AG04450 (cell line): ENCODE measurements around the gene NLRC5. TPM values are rescaled to one million over a fixed set of nuclear protein-coding genes. Genes with fewer than 3 reads are reported as not detected.
A peak's percentile ranks its signal among the peaks of the same experiment; 100 is the strongest.

Experiments used
- CTCF ChIA-PET: fragments of 300-600, 350-600 bp; formaldehyde crosslinking; extraction: SDS; loops from one replicate; lab custom pipeline; 2022; ENCODE audit warnings: antibody characterized with exemption, inconsistent platforms; lab: Charles Lee
- POLR2A ChIA-PET: fragments of 350-600 bp; formaldehyde crosslinking; extraction: SDS; loops from one replicate; lab custom pipeline; 2021; ENCODE audit warnings: antibody characterized with exemption, inconsistent platforms; lab: Yijun Ruan, JAX
- DNase-seq: peaks from one replicate; pipeline ENCODE4 v3.0.0-alpha.2; 2011; ENCODE audit warnings: low read depth, low spot score
- H3K27ac ChIP-seq: one replicate; pipeline ENCODE4 v1.5.1; 2012; ENCODE audit warnings: low read depth, low read length, control low read depth
- H3K27me3 ChIP-seq: one replicate; pipeline ENCODE4 v1.6.0; 2012; ENCODE audit warnings: low read length; ENCODE audit not compliant: control insufficient read depth, insufficient read depth
- H3K4me3 ChIP-seq: 2 replicates; pipeline ENCODE4 v1.5.1; 2011; ENCODE audit warnings: mild to moderate bottlenecking, low read depth, low read length, control low read depth
- H3K9me3 ChIP-seq: 2 replicates; pipeline ENCODE4 v1.5.1; 2012; ENCODE audit warnings: low read length; ENCODE audit not compliant: control insufficient read depth, insufficient read depth
- CTCF ChIP-seq: IDR thresholded peaks from 2 replicates; pipeline ENCODE4 v1.5.1; 2011; ENCODE audit warnings: low read depth, low read length, control low read depth, inconsistent platforms
- polyA plus RNA-seq: library from polyadenylated mRNA; depleted of rRNA; stranded (reverse); fragments of >200 nt; gene quantifications from 2 replicates; pipeline ENCODE4 v1.2.3, GENCODE V29; 2011

The NLRC5 gene
- polyA plus RNA-seq, 1 experiment, result 9.2 TPM

- ChIA-PET CTCF (interaction anchor here (0.8 to 1.6 kb wide), 4 partner anchors 80 to 154 kb away, joined by 3 to 6 read pairs (median 4); no protein-coding TSS in a partner anchor), POLR2A (interaction anchor here (0.6 to 4.3 kb wide), 4 partner anchors 10 to 161 kb away, joined by 3 to 25 read pairs (median 4); partner anchors contain the start of gene HERPUD1)
- H3K27me3 ChIP-seq, result no peaks in the 10 kb centered on the region
- H3K27ac ChIP-seq, result no peak overlapping the region
- no peak for DNase-seq
- no peak overlapping the region for H3K4me3 ChIP-seq
- H3K9me3 ChIP-seq, result no peaks in the 10 kb centered on the region
- no peak for TF ChIP-seq CTCF
Measured at GRCh38 chr16:56947604-56947995, 41.8 kb upstream of the NLRC5 start.

GRCh38 chr16:56948234-56948633 lies 41.1 kb upstream of the NLRC5 start:
- Histone ChIP-seq H3K27ac (no peak overlapping the region), H3K27me3 (no peaks in the 10 kb centered on the region), H3K9me3 (no peaks in the 10 kb centered on the region), H3K4me3 (no peak overlapping the region)
- no peak for TF ChIP-seq CTCF
- POLR2A ChIA-PET, result no interaction called here
- CTCF ChIA-PET, result interaction anchor here (0.8 to 1.6 kb wide), 3 partner anchors 80 to 155 kb away, joined by 4 to 6 read pairs (median 4); no protein-coding TSS in a partner anchor
- no peak for DNase-seq

GRCh38 chr16:56950051-56950450 lies 39.3 kb upstream of the NLRC5 start:
- Histone ChIP-seq H3K4me3 (no peak overlapping the region), H3K27ac (peak overlapping the region; percentile 21), H3K27me3 (no peaks in the 10 kb centered on the region), H3K9me3 (no peaks in the 10 kb centered on the region)
- TF ChIP-seq CTCF, result no peak
- DNase-seq, result no peak
- ChIA-PET CTCF (interaction anchor here (1.6 to 4.3 kb wide), 3 partner anchors 83 to 157 kb away, joined by 5 to 31 read pairs (median 26); no protein-coding TSS in a partner anchor), POLR2A (no interaction called here)

- Histone ChIP-seq H3K4me3 (no peak overlapping the region), H3K27me3 (no peaks in the 10 kb centered on the region), H3K9me3 (no peaks in the 10 kb centered on the region), H3K27ac (no peak overlapping the region)
- no peak for DNase-seq
- POLR2A ChIA-PET, result no interaction called here
- no peak for TF ChIP-seq CTCF
- CTCF ChIA-PET, result interaction anchor here (1.6 to 4.3 kb wide), 4 partner anchors 12 to 157 kb away, joined by 5 to 31 read pairs (median 17); no protein-coding TSS in a partner anchor
Measured at GRCh38 chr16:56950455-56950854, 38.9 kb upstream of the NLRC5 start.

- no peak for DNase-seq
- ChIA-PET POLR2A (interaction anchor here (1.0 to 1.1 kb wide), 2 partner anchors 18 to 38 kb away, joined by 3 read pairs; partner anchors contain the start of gene NLRC5), CTCF (interaction anchor here (0.6 to 4.3 kb wide), 9 partner anchors 12 to 158 kb away, joined by 3 to 31 read pairs (median 5); no protein-coding TSS in a partner anchor)
- H3K9me3 ChIP-seq, result no peaks in the 10 kb centered on the region
- H3K27me3 ChIP-seq, result no peaks in the 10 kb centered on the region
- TF ChIP-seq CTCF, result peak; percentile 66
- H3K27ac ChIP-seq, result no peak overlapping the region
- no peak overlapping the region for H3K4me3 ChIP-seq
Measured at GRCh38 chr16:56950881-56951771, 38.2 kb upstream of the NLRC5 start.
